HepG2 (cell line): ENCODE data around the gene CCL22. TPM values are rescaled to one million over a fixed set of nuclear protein-coding genes. Genes with fewer than 3 reads are reported as not detected.
A peak's percentile ranks its signal among the peaks of the same experiment; 100 is the strongest.

Experiments used
- ARNT ChIP-seq: fragments of 450-650 bp; IDR thresholded peaks from 2 replicates; pipeline ENCODE4 v1.6.1; 2017
- CBFB ChIP-seq: sonication (generic); formaldehyde crosslinking; IDR thresholded peaks from 2 replicates; pipeline ENCODE4 v1.4.0; 2020; ENCODE audit warnings: missing genetic modification reagents
- CHD2 ChIP-seq: IDR thresholded peaks from 2 replicates; pipeline ENCODE4 v1.6.1; 2011; ENCODE audit warnings: low read depth, low read length, improper control_type of control experiment
- DMTF1 ChIP-seq: sonication (generic); formaldehyde crosslinking; IDR thresholded peaks from 2 replicates; pipeline ENCODE4 v1.4.0; 2020; ENCODE audit warnings: mild to moderate bottlenecking, missing genetic modification reagents
- DNMT1 ChIP-seq: sonication (generic); formaldehyde crosslinking; IDR thresholded peaks from 2 replicates; pipeline ENCODE4 v1.5.1; 2020; ENCODE audit warnings: mild to moderate bottlenecking, missing genetic modification reagents
- MYC ChIP-seq: sonication (generic); formaldehyde crosslinking; IDR thresholded peaks from 2 replicates; pipeline ENCODE4 v1.9.0; 2021; ENCODE audit warnings: missing genetic modification reagents, borderline replicate concordance
- PREB ChIP-seq: sonication (generic); formaldehyde crosslinking; IDR thresholded peaks from 2 replicates; pipeline ENCODE4 v1.4.0; 2020; ENCODE audit warnings: missing genetic modification reagents
- SATB2 ChIP-seq: sonication (generic); formaldehyde crosslinking; IDR thresholded peaks from 2 replicates; pipeline ENCODE4 v1.5.0; 2020; ENCODE audit warnings: missing genetic modification reagents
- SSRP1 ChIP-seq: IDR thresholded peaks from 2 replicates; pipeline ENCODE4 v1.6.1; 2016; ENCODE audit warnings: control low read depth
- TBX2 ChIP-seq: sonication (generic); formaldehyde crosslinking; IDR thresholded peaks from 2 replicates; pipeline ENCODE4 v1.5.0; 2020; ENCODE audit warnings: missing genetic modification reagents, mild to moderate bottlenecking, borderline replicate concordance
- TRAFD1 ChIP-seq: sonication (generic); formaldehyde crosslinking; IDR thresholded peaks from 2 replicates; pipeline ENCODE4 v1.5.1; 2020; ENCODE audit warnings: missing genetic modification reagents, mild to moderate bottlenecking, borderline replicate concordance
- ZEB1 ChIP-seq: IDR thresholded peaks from 2 replicates; pipeline ENCODE4 v1.6.1; 2012; ENCODE audit warnings: mild to moderate bottlenecking, low read depth, inconsistent platforms; ENCODE audit not compliant: insufficient replicate concordance
- ZNF121 ChIP-seq: sonication (generic); formaldehyde crosslinking; IDR thresholded peaks from 2 replicates; pipeline ENCODE4 v1.5.0; 2020; ENCODE audit warnings: mild to moderate bottlenecking, missing genetic modification reagents
- ZNF256 ChIP-seq: sonication (generic); formaldehyde crosslinking; conservative IDR thresholded peaks from 2 replicates; pipeline ENCODE4 v1.4.0; 2020; ENCODE audit warnings: missing genetic modification reagents
- ZNF260 ChIP-seq: sonication (generic); formaldehyde crosslinking; IDR thresholded peaks from 2 replicates; pipeline ENCODE4 v1.4.0; 2020; ENCODE audit warnings: missing genetic modification reagents, low read depth, mild to moderate bottlenecking, borderline replicate concordance
- ZNF281 ChIP-seq: sonication (generic); formaldehyde crosslinking; IDR thresholded peaks from 2 replicates; pipeline ENCODE4 v1.4.0; 2020; ENCODE audit warnings: missing genetic modification reagents, borderline replicate concordance
- ZNF460 ChIP-seq: sonication (generic); formaldehyde crosslinking; IDR thresholded peaks from 2 replicates; pipeline ENCODE4 v1.5.1; 2020; ENCODE audit warnings: missing genetic modification reagents, mild to moderate bottlenecking, borderline replicate concordance
- ZNF557 ChIP-seq: sonication (generic); formaldehyde crosslinking; IDR thresholded peaks from 2 replicates; pipeline ENCODE4 v1.4.0; 2020; ENCODE audit warnings: missing genetic modification reagents
- ZNF598 ChIP-seq: sonication (generic); formaldehyde crosslinking; IDR thresholded peaks from 2 replicates; pipeline ENCODE4 v1.5.1; 2020; ENCODE audit warnings: mild to moderate bottlenecking, missing genetic modification reagents, borderline replicate concordance
- ZNF777 ChIP-seq: sonication (generic); formaldehyde crosslinking; IDR thresholded peaks from 2 replicates; pipeline ENCODE4 v1.4.0; 2020; ENCODE audit warnings: missing genetic modification reagents
- ZNF83 ChIP-seq: sonication (generic); formaldehyde crosslinking; IDR thresholded peaks from 2 replicates; pipeline ENCODE4 v1.4.0; 2020; ENCODE audit warnings: missing genetic modification reagents, mild to moderate bottlenecking, borderline replicate concordance
- polyA plus RNA-seq, 8 experiments: library from polyadenylated mRNA; depleted of rRNA in 3 of 8; stranded (reverse) in 7 of 8; unstranded in 1 of 8; fragments of >200 nt; fragmentation: Illumina TruSeq in 4 of 8; extraction: Trizol in 4 of 8; gene quantifications; 2 replicates each; pipeline versions ENCODE4 v1.2.1 to v1.2.3, GENCODE V29; 2011 to 2016; ENCODE audit warnings: low read depth in 4 of 8, missing spikeins in 1 of 8, mixed read lengths in 1 of 8; ENCODE audit not compliant: insufficient read depth in 1 of 8
- total RNA-seq, 5 experiments: library from RNA; depleted of rRNA; stranded (reverse); fragments of >200 nt; fragmentation: Illumina TruSeq; extraction: Trizol; gene quantifications; 2 replicates each; pipeline ENCODE4 v1.2.3, GENCODE V29; 2016; ENCODE audit warnings: low read depth in 1 of 5

The CCL22 gene
- total and polyA plus RNA-seq, 2 of the 13 experiments (the other 11 are each of a cell fraction or from before 2014, with no cell fraction given): not detected

- TF ChIP-seq CHD2 (peak; percentile 67; the same call in 1 of the 2 replicates), DNMT1 (CRISPR knock-in tag) (no peak), PREB (CRISPR knock-in tag) (no peak), ZNF598 (CRISPR knock-in tag) (peak; percentile 78), ZNF281 (CRISPR knock-in tag) (peak; percentile 71; the same call in 1 of the 2 replicates), ZNF777 (CRISPR knock-in tag) (no peak; the same call in 1 of the 2 replicates), ZNF121 (CRISPR knock-in tag) (no peak), ZNF460 (peak; percentile 69; the same call in 1 of the 2 replicates), TBX2 (CRISPR knock-in tag) (peak; percentile 94), TRAFD1 (CRISPR knock-in tag) (0 out of 2 replicates have a peak, but pooled peaks have one; percentile 25), ZNF260 (no peak), MYC (peak; percentile 68; the same call in 1 of the 2 replicates), SATB2 (CRISPR knock-in tag) (no peak; the same call in 1 of the 2 replicates), ARNT (no peak), ZNF256 (CRISPR knock-in tag) (no peak), DMTF1 (CRISPR knock-in tag) (0 out of 2 replicates have a peak, but pooled peaks have one; percentile 16), ZEB1 (peak; percentile 84), CBFB (CRISPR knock-in tag) (peak; percentile 96), ZNF83 (no peak), SSRP1 (no peak; the same call in 1 of the 2 replicates), ZNF557 (CRISPR knock-in tag) (no peak)
Observed at GRCh38 chr16:57372372-57373116, 14.0 kb downstream of the CCL22 start, which contains the start of gene CX3CL1 (continued).
